Activated CD4-positive, alpha-beta T cell treated with anti-CD3 and anti-CD28 coated beads, Interleukin-2, amount 10 ng/mL, durations not matched to agents 7 days and 5 days (primary cell): ENCODE data around the gene CHI3L2. TPM values are rescaled to one million over a fixed set of nuclear protein-coding genes. Genes with fewer than 3 reads are reported as not detected.
A peak's percentile ranks its signal among the peaks of the same experiment; 100 is the strongest.
"Not testable (repeated sequence)": the region's sequence is repeated elsewhere in the genome, so short reads cannot be mapped to it uniquely, and the experiment has no call there.

Experiments
- CTCF ChIA-PET: fragments of 350-600 bp; sonication (Branson Sonifier 250); formaldehyde crosslinking; loops from one replicate; lab custom pipeline; 2021; ENCODE audit warnings: antibody characterized with exemption; lab: Charles Lee
- POLR2A ChIA-PET: fragments of 350-600 bp; sonication (Branson Sonifier 250); formaldehyde crosslinking; loops from one replicate; lab custom pipeline; 2021; ENCODE audit warnings: antibody characterized with exemption; lab: Charles Lee
- DNase-seq: peaks from one replicate; pipeline ENCODE4 v3.0.0-alpha.2; 2020
- H3K27ac Mint-ChIP-seq: one replicate; pipeline ENCODE4 v1.8.0; 2021; ENCODE audit warnings: mild to moderate bottlenecking, moderate library complexity, mixed read lengths
- H3K27me3 Mint-ChIP-seq: one replicate; pipeline ENCODE4 v1.8.0; 2021; ENCODE audit warnings: mixed read lengths
- H3K36me3 Mint-ChIP-seq: one replicate; pipeline ENCODE4 v1.8.0; 2021; ENCODE audit warnings: low read depth, mixed read lengths
- H3K4me1 Mint-ChIP-seq: one replicate; pipeline ENCODE4 v1.8.0; 2021; ENCODE audit warnings: mixed read lengths
- H3K4me3 Mint-ChIP-seq: one replicate; pipeline ENCODE4 v1.8.0; 2021; ENCODE audit warnings: mild to moderate bottlenecking, moderate library complexity, mixed read lengths
- H3K9me3 Mint-ChIP-seq: one replicate; pipeline ENCODE4 v1.8.0; 2021; ENCODE audit warnings: mixed read lengths
- total RNA-seq, 2 experiments: library from RNA; stranded (reverse); gene quantifications; one replicate each; pipeline ENCODE4 v1.2.3, GENCODE V29; 2021

The CHI3L2 gene
- total RNA-seq, 2 experiments from 2014 or later: 48.2 to 56.0 TPM

GRCh38 chr1:111214074-111214801, 13.3 kb upstream of the CHI3L2 start:
- peaks cover 6% of the 10 kb centered on the region for H3K9me3 Mint-ChIP-seq
- no peak for DNase-seq
- no peaks in the 10 kb centered on the region for H3K27me3 Mint-ChIP-seq
- H3K4me1 Mint-ChIP-seq: peaks cover 87% of the 10 kb centered on the region
- H3K4me3 Mint-ChIP-seq: peak overlapping the region; percentile 60
- H3K27ac Mint-ChIP-seq: peak overlapping the region; percentile 93
- POLR2A ChIA-PET: interaction anchor here (0.6 to 2.6 kb wide), 4 partner anchors 10 to 402 kb away, joined by 3 to 32 read pairs (median 4); partner anchors contain the start of gene DENND2D
- CTCF ChIA-PET: interaction anchor here (0.6 to 3.3 kb wide), 8 partner anchors 9 to 243 kb away, joined by 3 to 24 read pairs (median 4); partner anchors contain the start of gene CHI3L2
- H3K36me3 Mint-ChIP-seq: peaks cover 23% of the 10 kb centered on the region

GRCh38 chr1:111214884-111215283, 12.6 kb upstream of the CHI3L2 start:
- H3K36me3 Mint-ChIP-seq: peaks cover 25% of the 10 kb centered on the region
- ChIA-PET POLR2A (interaction anchor here (0.9 to 2.6 kb wide), 4 partner anchors 11 to 23 kb away, joined by 3 to 32 read pairs (median 4); partner anchors contain the start of gene DENND2D), CTCF (interaction anchor here (0.6 to 3.3 kb wide), 10 partner anchors 8 to 1366 kb away, joined by 3 to 24 read pairs (median 4); partner anchors contain the start of gene CHI3L2)
- H3K4me3 Mint-ChIP-seq: peak overlapping the region; percentile 60
- H3K27me3 Mint-ChIP-seq: no peaks in the 10 kb centered on the region
- peaks cover 6% of the 10 kb centered on the region for H3K9me3 Mint-ChIP-seq
- peak overlapping the region; percentile 93 for H3K27ac Mint-ChIP-seq
- DNase-seq: peak; percentile 58
- H3K4me1 Mint-ChIP-seq: peaks cover 88% of the 10 kb centered on the region

- not testable (repeated sequence) for H3K27me3 Mint-ChIP-seq, DNase-seq, H3K9me3 Mint-ChIP-seq
- H3K4me1 Mint-ChIP-seq: peaks cover 88% of the 10 kb centered on the region
- H3K27ac Mint-ChIP-seq: peak overlapping the region; percentile 93
- peak overlapping the region; percentile 60 for H3K4me3 Mint-ChIP-seq
- ChIA-PET CTCF (interaction anchor here (0.6 to 3.3 kb wide), 9 partner anchors 8 to 1366 kb away, joined by 3 to 24 read pairs (median 5); partner anchors contain the start of gene DENND2D), POLR2A (interaction anchor here (1.2 to 2.6 kb wide), 3 partner anchors 13 to 23 kb away, joined by 3 to 32 read pairs (median 5); partner anchors contain the start of gene DENND2D)
- peaks cover 25% of the 10 kb centered on the region for H3K36me3 Mint-ChIP-seq
Observed at GRCh38 chr1:111215285-111215684, 12.2 kb upstream of the CHI3L2 start.

- H3K27ac Mint-ChIP-seq: peak overlapping the region; percentile 93
- H3K36me3 Mint-ChIP-seq: peaks cover 25% of the 10 kb centered on the region
- POLR2A ChIA-PET: interaction anchor here (0.7 to 1.3 kb wide), 2 partner anchors 13 to 522 kb away, joined by 4 to 5 read pairs; no protein-coding TSS in a partner anchor
- peaks cover 3% of the 10 kb centered on the region for H3K9me3 Mint-ChIP-seq
- H3K27me3 Mint-ChIP-seq: no peaks in the 10 kb centered on the region
- CTCF ChIA-PET: interaction anchor here (1.0 to 5.5 kb wide), 4 partner anchors 9 to 19 kb away, joined by 3 to 30 read pairs (median 8); partner anchors contain the start of gene DENND2D
- H3K4me3 Mint-ChIP-seq: peak overlapping the region; percentile 60
- peaks cover 96% of the 10 kb centered on the region for H3K4me1 Mint-ChIP-seq
- no peak for DNase-seq
Observed at GRCh38 chr1:111216751-111217150, 10.8 kb upstream of the CHI3L2 start.

GRCh38 chr1:111217183-111217910, 10.2 kb upstream of the CHI3L2 start:
- peak overlapping the region; percentile 93 for H3K27ac Mint-ChIP-seq
- peaks cover 3% of the 10 kb centered on the region for H3K9me3 Mint-ChIP-seq
- POLR2A ChIA-PET: interaction anchor here (0.7 kb wide), 1 partner anchor 521 kb away, joined by 4 read pairs; no protein-coding TSS in a partner anchor
- H3K36me3 Mint-ChIP-seq: peaks cover 22% of the 10 kb centered on the region
- H3K4me3 Mint-ChIP-seq: peak overlapping the region; percentile 60
- CTCF ChIA-PET: interaction anchor here (0.6 to 5.5 kb wide), 9 partner anchors 8 to 695 kb away, joined by 3 to 30 read pairs (median 5); partner anchors contain the start of gene DENND2D
- no peak for DNase-seq
- no peaks in the 10 kb centered on the region for H3K27me3 Mint-ChIP-seq
- peaks cover 97% of the 10 kb centered on the region for H3K4me1 Mint-ChIP-seq

- Mint-ChIP-seq H3K36me3 (peaks cover 15% of the 10 kb centered on the region), H3K4me3 (peak overlapping the region; percentile 59), H3K27me3 (no peaks in the 10 kb centered on the region), H3K27ac (peak overlapping the region; percentile 93), H3K9me3 (peaks cover 3% of the 10 kb centered on the region), H3K4me1 (peaks cover 94% of the 10 kb centered on the region)
- POLR2A ChIA-PET: interaction anchor here (0.7 to 3.8 kb wide), 6 partner anchors 18 to 343 kb away, joined by 3 to 26 read pairs (median 4); partner anchors contain the start of genes C1orf162 and DENND2D
- CTCF ChIA-PET: interaction anchor here (0.7 to 5.5 kb wide), 10 partner anchors 9 to 181 kb away, joined by 3 to 30 read pairs (median 5); partner anchors contain the start of gene CHI3L2
- no peak for DNase-seq
Observed at GRCh38 chr1:111218701-111219556, 8.6 kb upstream of the CHI3L2 start.

GRCh38 chr1:111219557-111220286, 7.8 kb upstream of the CHI3L2 start:
- Mint-ChIP-seq H3K9me3 (peaks cover 3% of the 10 kb centered on the region), H3K4me3 (peak overlapping the region; percentile 59), H3K4me1 (peaks cover 91% of the 10 kb centered on the region), H3K27me3 (no peaks in the 10 kb centered on the region), H3K36me3 (peaks cover 15% of the 10 kb centered on the region), H3K27ac (peak overlapping the region; percentile 93)
- peak; percentile 56 for DNase-seq
- POLR2A ChIA-PET: interaction anchor here (1.0 to 3.8 kb wide), 4 partner anchors 19 to 344 kb away, joined by 3 to 26 read pairs (median 5); partner anchors contain the start of gene DENND2D
- CTCF ChIA-PET: interaction anchor here (0.7 to 5.5 kb wide), 9 partner anchors 8 to 181 kb away, joined by 3 to 30 read pairs (median 4); partner anchors contain the start of gene CHI3L2

- peaks cover 91% of the 10 kb centered on the region for H3K4me1 Mint-ChIP-seq
- peak overlapping the region; percentile 93 for H3K27ac Mint-ChIP-seq
- H3K27me3 Mint-ChIP-seq: no peaks in the 10 kb centered on the region
- peaks cover 15% of the 10 kb centered on the region for H3K36me3 Mint-ChIP-seq
- peaks cover 3% of the 10 kb centered on the region for H3K9me3 Mint-ChIP-seq
- ChIA-PET CTCF (interaction anchor here (0.7 to 5.5 kb wide), 9 partner anchors 12 to 181 kb away, joined by 3 to 30 read pairs (median 4); no protein-coding TSS in a partner anchor), POLR2A (interaction anchor here (0.7 to 3.8 kb wide), 5 partner anchors 9 to 27 kb away, joined by 4 to 26 read pairs (median 5); partner anchors contain the start of gene DENND2D)
- DNase-seq: no peak
- peak overlapping the region; percentile 59 for H3K4me3 Mint-ChIP-seq
Observed at GRCh38 chr1:111220302-111220890, 7.1 kb upstream of the CHI3L2 start.

- H3K27me3 Mint-ChIP-seq: no peaks in the 10 kb centered on the region
- peaks cover 15% of the 10 kb centered on the region for H3K36me3 Mint-ChIP-seq
- CTCF ChIA-PET: interaction anchor here (0.6 to 5.5 kb wide), 7 partner anchors 13 to 372 kb away, joined by 3 to 30 read pairs (median 4); partner anchors contain the start of gene DENND2D
- H3K4me3 Mint-ChIP-seq: peak overlapping the region; percentile 68
- H3K27ac Mint-ChIP-seq: peak overlapping the region; percentile 93
- H3K9me3 Mint-ChIP-seq: peaks cover 3% of the 10 kb centered on the region
- DNase-seq: no peak
- H3K4me1 Mint-ChIP-seq: peaks cover 92% of the 10 kb centered on the region
- POLR2A ChIA-PET: interaction anchor here (0.7 to 3.8 kb wide), 4 partner anchors 10 to 28 kb away, joined by 4 to 26 read pairs (median 6); partner anchors contain the start of gene DENND2D
Observed at GRCh38 chr1:111221276-111221632, 6.3 kb upstream of the CHI3L2 start.

GRCh38 chr1:111221633-111222291, 5.8 kb upstream of the CHI3L2 start:
- ChIA-PET POLR2A (interaction anchor here (1.4 to 3.8 kb wide), 3 partner anchors 21 to 28 kb away, joined by 5 to 26 read pairs (median 6); partner anchors contain the start of gene DENND2D), CTCF (interaction anchor here (0.6 to 5.5 kb wide), 5 partner anchors 13 to 371 kb away, joined by 3 to 30 read pairs (median 4); partner anchors contain the start of gene DENND2D)
- peaks cover 3% of the 10 kb centered on the region for H3K9me3 Mint-ChIP-seq
- peak overlapping the region; percentile 68 for H3K4me3 Mint-ChIP-seq
- peaks cover 13% of the 10 kb centered on the region for H3K36me3 Mint-ChIP-seq
- peak; percentile 84 for DNase-seq
- no peaks in the 10 kb centered on the region for H3K27me3 Mint-ChIP-seq
- H3K4me1 Mint-ChIP-seq: peaks cover 92% of the 10 kb centered on the region
- H3K27ac Mint-ChIP-seq: peak overlapping the region; percentile 93
